NCI-H510A treated with DMSO at 0.1 percent for 48 hours (cell line): ENCODE data around the gene ANGEL2.

Experiments
- DNase-seq: peaks from one replicate; lab custom pipeline; 2025; lab: John Stamatoyannopoulos, UW

ANGEL2 gene

DNA sequence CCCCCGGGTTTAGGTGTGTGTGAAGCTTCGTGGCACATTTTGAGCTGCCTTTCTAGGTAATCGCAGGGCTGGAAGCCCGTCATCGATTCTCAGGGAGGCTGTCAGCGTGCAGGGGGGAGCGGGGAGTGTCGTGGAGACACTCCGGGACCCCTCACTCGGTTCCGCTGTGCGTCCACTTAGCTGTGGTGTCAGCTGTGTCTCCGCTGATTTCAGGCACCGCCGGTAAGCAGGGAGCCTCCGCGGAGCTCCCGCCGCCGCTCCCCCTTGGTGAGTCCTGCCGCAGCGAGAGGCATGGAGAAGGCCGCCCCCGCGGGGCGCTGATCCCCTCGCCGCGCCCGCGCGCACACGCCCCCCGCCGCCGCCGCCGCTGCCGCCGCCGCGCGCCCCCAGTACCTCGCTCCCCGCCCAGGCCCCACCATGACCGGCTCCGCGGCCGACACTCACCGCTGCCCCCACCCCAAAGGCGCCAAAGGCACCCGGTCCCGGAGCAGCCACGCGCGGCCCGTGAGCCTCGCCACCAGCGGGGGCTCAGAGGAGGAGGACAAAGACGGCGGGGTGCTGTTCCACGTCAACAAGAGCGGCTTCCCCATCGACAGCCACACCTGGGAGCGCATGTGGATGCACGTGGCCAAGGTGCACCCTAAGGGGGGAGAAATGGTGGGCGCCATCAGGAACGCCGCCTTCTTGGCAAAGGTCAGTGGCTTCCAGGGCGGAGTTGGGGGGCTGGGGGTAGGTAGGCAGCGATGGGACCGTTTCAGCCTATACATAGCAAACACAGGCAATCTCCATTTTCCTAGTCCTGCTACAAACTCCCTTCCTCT lies 64.3 kb downstream of the ANGEL2 start:
- DNase-seq, result no peak

DNA sequence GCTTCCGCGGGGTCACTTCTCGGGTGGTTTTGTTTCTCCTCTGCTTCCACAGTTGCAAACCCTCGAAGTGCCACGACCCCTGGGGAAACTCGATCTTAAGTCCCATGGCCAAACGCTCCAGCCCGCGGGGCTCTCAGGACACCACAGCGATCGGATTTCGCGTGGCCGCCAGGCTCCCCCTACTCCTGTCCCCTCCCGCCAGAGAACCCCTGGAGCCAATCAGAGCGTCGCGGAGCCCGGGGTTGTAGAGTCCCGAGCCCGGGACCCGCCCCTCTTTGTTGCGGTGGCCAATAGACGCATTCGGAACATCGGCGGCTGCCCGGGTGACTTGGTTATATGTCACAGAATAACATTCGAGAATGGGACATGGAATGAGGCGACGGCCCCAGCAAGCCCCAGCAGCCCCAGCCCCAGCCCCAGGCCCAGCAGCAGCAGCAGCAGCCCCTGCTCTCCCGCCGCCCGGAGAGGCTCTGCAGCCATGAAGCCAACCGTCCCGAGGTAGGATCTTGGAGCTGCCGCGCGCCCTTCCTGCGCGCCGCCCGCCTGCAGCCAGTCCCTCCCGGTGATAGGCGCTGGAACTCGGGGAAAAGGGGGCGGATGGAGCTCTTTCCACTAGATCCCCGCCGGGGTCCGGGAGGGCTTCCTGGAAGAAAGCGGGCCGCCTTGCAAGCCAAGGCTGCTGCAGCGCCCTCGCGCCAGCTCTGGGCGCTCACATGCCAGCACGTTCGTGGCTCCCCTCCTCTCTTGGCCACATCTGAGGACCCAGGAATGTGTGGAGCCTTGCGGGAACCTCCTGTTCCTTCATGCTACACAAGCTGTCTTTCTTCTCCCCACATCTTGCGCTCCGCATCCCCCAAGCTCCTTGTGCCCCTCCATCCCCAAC lies 65.2 kb downstream of the ANGEL2 start, which contains the start of gene VASH2:
VASH2 (plus strand) TSS at position 299 of the 883 bp plus-strand sequence. CDS start 1,002 bp downstream, outside the sequence.
- DNase-seq, result peak; percentile 86

DNA sequence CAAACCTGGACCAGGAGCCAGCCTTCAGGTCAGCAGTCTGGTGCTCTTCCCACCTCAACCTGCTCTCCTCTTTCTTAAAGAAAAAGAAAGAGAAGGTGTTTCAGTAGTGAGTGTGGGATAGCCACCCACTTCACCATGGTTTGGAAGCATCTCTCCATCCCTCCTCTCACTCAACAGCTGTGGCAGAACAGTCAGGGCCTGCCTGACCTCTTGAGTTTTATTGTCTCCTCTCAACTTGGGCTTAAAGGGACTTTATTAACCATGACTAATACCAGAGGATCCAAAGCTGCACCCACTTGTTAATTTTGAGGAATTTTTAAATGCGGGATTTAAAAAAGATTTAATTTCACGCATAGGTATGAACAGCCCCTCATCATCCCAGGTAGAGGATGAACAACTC lies 65.9 kb downstream of the ANGEL2 start:
- DNase-seq, result no peak

- no peak for DNase-seq
Observed at GRCh38 chr1:212946872-212947271, 68.8 kb downstream of the ANGEL2 start.

GRCh38 chr1:212945463-212946160 lies 70.1 kb downstream of the ANGEL2 start:
- no peak for DNase-seq

DNA sequence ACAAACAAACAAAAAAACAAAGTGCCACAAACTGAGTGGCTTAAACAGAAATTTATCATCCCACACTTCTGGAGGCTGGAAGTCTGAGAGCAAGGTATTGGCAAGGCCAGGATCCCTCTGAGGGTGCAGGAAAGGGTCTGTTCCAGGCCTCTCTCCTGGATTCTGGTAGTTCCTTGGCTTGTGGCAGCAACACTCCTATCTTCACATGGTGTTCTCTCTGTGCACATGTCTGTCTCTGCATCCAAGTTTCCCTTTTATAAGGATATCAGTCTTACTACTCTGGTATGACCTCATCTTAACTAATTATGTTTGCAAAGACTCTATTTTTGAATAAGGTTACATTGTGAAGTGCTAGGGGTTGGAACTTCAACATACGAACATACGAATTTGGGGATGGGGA lies 70.6 kb downstream of the ANGEL2 start:
- DNase-seq, result no peak

DNA sequence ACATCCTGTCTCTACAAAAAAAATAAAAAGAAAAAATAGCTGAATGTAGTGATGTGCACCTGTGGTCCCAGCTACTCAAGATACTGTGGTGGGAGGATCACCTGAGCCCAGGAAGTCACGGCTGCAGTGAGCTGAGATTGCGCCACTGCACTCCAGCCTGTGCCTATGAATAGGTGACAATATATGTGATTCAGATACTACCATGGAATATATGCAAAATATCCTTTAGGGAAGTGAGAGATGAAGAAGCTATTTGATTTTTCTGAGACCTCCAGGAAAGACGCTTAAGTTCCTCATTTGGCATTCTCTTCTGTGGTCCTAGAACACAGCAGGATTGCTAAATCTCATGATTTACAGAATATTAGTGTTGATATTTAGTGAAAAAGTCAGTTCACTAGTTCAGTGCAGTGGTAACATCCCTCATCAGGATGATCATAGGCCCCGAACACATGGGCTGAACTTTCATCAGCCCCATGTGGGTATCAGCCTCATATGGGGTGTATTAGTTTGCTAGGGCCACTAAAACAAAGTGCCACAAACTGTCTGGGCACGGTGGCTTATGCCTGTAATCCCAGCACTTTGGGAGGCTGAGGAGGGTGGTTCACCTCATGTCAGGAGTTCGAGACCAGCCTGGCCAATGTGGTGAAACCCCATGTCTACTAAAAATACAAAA lies 71.3 kb downstream of the ANGEL2 start:
- DNase-seq, result no peak

DNA sequence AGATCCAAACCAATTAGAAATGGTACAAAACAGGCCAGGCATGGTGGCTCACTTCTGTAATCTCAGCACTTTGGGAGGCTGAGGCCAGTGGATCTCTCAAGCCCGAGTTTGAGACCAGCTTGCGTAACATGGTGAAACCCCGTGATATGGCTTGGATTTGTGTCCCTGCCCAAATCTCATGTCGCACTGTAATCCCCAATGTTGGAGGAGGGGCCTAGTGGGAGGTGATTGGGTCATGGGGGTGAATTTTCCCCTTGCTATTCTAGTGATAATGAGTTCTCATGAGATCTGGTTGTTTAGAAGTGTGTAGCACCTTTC lies 72.3 kb downstream of the ANGEL2 start:
- DNase-seq, result no peak

DNA sequence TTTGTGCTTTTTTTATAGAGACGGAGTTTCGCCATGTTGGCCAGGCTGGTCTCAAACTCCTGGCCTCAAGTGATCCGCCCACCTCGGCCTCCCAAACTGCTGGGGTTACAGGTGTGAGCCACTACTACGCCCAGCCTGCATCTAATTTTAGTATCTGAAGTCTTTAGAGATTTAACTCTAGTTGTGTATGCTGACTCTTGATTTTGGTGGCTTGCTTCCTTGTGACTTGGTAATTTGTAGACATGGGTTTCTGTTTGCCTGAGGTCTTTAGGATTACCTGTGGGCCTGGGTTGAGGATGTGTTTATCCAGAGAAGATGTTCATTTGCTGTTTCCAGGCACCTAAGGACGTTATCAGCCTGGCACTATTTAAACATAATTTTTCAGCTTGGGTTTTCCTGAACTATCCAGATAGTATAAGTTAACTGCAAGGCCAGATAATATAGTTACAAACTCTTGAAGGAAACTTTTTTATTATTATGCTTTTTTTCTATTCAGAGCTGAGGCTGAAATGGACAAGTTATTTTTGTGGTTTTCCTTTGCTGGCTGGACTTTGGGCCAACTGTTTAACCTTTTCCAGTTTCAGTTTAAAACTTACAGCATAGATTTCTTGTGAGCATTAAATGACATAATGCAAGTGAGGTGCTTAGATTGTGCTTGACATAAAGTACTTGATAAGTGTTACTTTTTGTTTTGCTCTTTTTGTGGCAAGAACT lies 72.8 kb downstream of the ANGEL2 start:
- no peak for DNase-seq
